HG02798 (cell line): ENCODE measurements around the gene COL27A1.
"Not testable (repeated sequence)": the region's sequence is repeated elsewhere in the genome, so short reads cannot be mapped to it uniquely, and the experiment has no call there.

Experiments
- ATAC-seq: cut with Tn5 transposase; IDR thresholded peaks from one replicate; pipeline ENCODE4 v1.9.1; 2021; ENCODE audit warnings: mild to moderate bottlenecking; ENCODE audit not compliant: unreplicated experiment, poor library complexity

The COL27A1 gene

DNA sequence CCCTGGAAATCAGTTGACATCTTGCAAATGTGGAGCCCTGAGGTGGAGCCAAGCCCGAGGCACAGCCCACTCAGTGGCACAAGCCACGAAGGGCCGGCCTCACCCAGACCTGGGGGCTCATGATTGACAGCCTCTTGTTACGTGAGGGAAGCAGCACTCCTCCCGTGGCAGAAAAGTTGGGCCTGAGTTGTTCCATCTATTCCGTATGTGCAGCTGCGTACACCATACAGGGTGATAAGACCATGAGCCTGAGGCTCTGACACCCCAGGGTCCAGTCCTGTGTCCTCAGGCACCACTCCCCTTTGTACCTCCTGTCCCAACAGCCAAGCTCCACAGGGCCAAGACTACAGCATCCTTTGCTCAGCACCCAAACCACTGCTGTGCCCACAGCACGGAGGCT is 172.4 kb downstream of the COL27A1 start:
- ATAC-seq = no peak

DNA sequence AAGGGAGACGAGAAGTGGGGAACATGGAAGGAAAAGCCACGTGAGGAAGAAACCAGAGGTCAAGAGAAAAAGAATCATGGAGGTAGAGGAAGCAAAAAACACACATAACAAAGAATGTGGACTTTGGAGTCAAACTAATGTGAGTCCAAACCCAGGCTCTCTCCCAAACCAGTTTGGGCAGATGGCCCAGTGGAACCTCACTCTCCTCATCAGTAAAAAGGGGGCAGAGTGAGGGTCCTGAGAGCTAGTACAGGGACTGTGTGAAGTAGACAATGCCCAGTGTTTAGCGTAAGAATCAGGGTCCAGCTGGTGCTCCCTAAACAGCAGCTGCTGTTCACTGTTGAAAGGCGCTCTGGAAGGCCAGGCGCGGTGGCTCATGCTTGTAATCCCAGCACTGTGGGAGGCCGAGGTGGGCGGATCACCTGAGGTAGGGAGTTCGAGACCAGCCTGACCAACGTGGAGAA is 173.1 kb downstream of the COL27A1 start:
- not testable (repeated sequence) for ATAC-seq

GRCh38 chr9:114328937-114329624 is 173.7 kb downstream of the COL27A1 start:
- not testable (repeated sequence) for ATAC-seq

DNA sequence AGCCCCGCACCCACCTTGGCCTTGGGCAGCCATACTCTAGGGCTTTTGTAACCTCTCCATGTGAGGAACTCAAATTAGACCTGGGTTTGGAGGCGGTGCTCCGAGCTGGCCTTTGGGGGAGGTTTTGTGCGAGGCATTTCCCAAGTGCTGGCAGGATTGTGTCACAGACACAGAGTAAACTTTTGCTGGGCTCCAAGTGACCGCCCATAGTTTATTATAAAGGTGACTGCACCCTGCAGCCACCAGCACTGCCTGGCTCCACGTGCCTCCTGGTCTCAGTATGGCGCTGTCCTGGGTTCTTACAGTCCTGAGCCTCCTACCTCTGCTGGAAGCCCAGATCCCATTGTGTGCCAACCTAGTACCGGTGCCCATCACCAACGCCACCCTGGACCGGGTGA is 174.3 kb downstream of the COL27A1 start, which contains the start of gene ORM2:
ORM2 (plus strand) TSS at position 245 of the 398 bp plus-strand sequence; CDS start at position 281, 36 bp downstream.
- ATAC-seq = not testable (repeated sequence)

GRCh38 chr9:114330636-114331035 is 175.3 kb downstream of the COL27A1 start:
- ATAC-seq = no peak

DNA sequence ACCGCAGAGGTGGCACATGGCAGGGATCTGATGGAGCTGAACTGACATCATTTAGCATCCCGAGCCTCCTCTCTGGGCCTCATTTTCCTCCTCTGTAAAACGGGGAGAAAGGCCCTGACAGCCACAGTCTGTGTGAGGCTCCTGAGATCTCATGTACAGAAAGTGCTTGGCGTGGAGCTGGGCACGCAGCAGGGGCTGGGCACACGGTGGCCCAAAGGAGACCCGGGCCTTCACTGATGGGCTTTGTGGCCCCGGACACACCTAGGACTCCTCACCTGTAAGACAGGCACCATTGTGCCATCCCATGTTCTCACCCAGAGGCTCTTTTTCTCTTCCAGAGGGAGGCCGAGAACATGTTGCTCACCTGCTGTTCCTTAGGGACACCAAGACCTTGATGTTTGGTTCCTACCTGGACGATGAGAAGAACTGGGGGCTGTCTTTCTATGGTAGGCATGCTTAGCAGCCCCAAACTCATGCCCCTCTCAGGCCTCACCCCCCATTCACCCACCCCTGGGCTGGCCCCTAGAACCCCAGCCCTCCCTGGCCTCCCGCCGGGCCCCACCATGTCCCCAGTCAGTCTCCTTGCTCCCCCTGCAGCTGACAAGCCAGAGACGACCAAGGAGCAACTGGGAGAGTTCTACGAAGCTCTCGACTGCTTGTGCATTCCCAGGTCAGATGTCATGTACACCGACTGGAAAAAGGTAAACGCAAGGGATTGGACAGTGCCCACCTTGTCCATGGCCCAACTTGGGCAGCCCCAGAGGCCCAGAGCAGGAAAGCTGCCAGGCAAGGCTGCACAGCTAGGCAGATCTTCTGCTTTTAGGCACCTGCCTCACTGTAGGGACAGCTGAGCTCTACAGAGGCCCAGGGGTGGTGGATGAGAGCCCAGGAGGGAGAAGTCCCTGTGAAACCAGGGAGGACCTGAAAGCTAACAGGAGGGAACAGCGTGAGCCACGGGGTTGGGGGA is 176.2 kb downstream of the COL27A1 start:
- not testable (repeated sequence) for ATAC-seq

DNA sequence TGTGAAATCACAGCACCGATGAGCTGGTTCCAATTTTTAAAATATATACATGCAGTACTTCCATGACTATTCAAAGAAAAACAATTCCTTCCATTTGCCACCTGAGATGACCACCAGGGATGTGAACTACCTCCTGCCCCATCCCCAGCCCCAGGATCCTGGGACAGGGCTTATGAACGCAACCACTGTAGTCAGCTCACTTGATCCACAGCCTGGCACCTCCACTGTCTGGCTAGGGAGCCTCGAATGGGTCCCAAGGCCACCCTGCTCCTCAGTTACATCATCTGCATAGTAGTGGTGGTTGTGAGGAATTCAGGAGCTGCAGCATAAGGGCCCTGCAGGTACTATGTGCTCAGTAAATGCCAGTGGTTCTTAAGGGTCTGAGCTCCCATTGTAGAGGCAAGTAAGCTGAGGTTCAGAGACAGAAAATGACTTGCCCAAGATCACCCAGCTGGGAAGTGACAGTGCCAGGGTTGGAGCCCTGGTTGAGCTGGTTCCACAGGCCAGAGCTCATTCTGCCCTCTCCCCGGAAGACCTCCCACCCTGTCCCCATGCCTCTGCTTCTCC is 177.2 kb downstream of the COL27A1 start:
- not testable (repeated sequence) for ATAC-seq

DNA sequence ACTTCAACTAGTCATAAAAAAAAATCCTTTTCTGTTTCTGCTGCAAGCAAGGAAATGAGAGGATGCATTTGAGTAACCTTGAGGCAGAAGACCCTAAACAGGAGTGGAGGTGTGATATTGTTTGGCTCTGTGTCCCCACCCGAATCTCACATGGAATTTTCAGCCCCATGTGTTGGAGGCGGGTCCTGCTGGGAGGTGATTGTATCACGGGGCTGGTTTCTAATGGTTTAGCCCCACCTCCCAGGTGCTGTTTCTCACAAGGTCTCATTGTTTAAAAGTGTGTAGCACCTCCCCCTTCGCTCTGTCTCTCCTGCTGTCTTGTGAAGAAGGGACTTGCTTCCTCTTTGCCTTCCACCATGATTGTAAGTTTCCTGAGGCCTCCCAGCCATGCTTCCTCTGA is 178.4 kb downstream of the COL27A1 start:
- ATAC-seq = not testable (repeated sequence)

- no peak for ATAC-seq
Observed at GRCh38 chr9:114334490-114334889, 179.2 kb downstream of the COL27A1 start.

DNA sequence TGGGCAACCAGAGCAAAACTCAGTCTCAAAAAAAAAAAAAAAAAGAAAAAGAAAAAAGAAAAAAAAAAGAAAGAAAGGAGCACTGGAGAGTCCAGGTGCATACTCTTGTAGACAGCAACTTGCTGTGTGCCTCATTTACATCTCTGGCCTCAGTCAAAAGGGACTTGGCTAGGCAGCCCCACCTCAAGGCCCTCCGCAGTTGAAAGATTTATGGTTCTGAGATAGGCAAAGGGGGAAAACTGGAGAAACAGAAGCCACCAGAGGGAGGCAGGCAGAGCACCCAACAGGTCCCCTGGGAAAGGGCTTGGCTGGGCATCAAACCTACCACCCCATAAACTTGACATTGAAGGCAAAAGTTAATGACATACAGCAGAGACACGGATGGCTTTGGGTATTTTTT is 180.4 kb downstream of the COL27A1 start:
- no peak for ATAC-seq

DNA sequence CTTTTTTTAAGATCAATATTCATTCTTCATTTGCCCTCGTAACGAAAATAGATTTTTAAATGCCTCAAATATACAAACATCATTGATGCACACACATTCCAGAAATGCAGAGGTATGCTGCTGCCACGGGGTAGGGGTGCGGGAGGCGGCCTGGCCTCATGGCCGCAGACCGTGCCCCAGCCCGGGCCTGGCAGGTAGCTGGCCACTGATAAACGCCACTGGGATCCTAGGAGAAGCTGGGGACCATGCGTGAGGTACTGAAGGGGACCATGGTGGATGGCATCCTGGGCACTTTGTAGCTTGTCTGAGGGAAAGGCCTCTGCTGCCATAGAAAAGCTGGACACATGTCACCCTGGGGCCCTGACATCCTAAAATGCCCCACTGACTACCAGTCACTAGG is 180.8 kb downstream of the COL27A1 start:
- no peak for ATAC-seq

DNA sequence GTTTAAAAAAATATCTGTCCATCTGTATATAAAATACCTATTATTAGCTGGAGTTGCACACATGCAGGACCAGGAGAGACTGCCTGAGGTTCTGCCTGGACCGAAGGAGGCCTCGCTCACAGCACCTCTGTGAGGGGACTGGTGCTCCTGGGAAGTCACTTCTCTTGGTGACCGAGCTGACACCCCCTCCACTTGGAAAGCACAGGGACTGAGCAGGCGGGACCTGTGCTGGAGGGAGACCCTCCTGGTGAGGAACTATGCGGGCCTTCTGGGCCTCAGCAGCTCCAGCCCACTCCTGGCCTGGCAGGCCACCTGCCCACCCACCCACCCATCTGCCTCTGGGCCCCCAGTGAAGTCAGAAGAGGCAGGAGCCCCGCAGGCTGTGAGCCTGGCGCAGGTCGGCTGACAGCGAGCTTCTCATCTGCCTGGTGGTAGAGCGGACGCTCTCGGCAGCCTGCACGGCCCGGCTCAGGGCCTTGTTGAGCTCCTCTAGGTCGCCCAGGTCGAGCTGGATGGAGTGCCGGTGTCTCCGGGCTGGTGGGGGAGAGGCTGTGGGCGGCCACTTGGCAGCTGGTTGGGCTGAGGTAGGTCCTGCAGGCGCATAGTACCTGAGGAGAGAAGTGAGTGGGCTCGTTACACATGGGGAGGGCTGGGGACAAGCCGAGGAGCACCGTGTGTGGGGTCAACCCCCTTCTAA is 181.5 kb downstream of the COL27A1 start:
- ATAC-seq = no peak

DNA sequence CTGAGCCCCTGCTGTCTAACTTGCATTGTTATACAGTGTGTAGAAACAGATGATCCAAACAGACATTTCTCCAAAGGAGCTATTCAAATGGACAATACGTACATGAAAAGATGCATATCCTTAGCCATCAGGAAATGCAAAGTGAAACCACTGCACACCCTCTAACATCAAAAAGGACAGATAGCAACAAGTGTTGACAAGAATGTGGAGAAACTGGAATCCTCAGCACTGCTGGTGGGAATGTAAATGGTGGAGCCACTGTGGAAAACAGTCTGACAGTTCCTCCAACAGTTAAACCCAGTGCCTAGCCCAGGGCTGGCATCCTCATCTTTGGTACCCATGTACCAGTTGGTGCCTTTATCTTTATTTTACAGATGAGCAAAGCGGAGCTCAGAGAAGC is 182.8 kb downstream of the COL27A1 start:
- ATAC-seq = no peak

DNA sequence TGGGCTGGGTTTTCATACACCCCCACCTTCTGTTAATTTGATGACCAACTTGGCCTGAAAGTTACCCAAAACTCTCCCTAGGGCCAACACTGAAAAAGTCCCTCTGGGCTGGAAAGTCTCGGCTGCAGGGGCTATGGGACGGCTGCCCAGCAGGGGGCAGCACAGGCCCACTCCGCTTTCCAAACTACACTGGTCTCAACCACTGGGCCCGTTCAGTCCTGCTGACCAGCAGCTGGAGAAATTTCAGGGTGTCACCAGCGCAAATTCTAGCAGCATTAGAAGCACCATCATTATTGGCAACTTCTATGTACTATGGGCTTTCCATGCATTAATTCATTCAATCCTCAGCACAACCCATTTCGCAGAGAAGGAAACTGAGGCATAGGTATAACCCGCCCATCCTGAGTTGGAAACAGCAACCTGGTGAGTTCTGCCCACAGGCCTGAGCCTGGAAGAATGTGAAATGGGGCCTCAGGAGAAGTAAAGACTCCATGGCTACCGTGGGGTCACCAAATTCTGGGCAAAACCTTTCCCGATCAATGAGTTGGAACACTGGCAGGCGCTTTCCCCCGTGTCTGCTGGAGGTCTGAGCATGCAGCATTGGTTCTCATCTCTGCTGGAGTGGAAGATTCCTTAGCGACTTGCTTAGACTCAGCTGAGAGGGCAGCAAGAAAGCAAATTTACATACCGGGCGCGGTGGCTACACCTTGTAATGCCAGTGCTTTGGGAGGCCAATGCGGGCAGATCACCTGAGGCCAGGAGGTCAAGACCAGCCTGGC is 184.0 kb downstream of the COL27A1 start:
- peak; percentile 70 for ATAC-seq

GRCh38 chr9:114341152-114341830 is 186.0 kb downstream of the COL27A1 start:
- ATAC-seq = no peak

- ATAC-seq = no peak
Observed at GRCh38 chr9:114341991-114342390, 186.7 kb downstream of the COL27A1 start.

GRCh38 chr9:114342755-114343440 is 187.6 kb downstream of the COL27A1 start:
- no peak for ATAC-seq

GRCh38 chr9:114343471-114344187 is 188.3 kb downstream of the COL27A1 start:
- no peak for ATAC-seq
